WTC11 (cell line): ENCODE data around the gene SMIM5.

Experiments
- CDX4 ChIP-seq: fragments of 250-450 bp; sonication (Bioruptor Pico); IDR thresholded peaks from 2 replicates; pipeline ENCODE4 v1.9.0; 2021; ENCODE audit warnings: moderate library complexity, mild to moderate bottlenecking, inconsistent platforms, borderline replicate concordance
- CREM ChIP-seq: sonication (generic); formaldehyde crosslinking; IDR thresholded peaks from 2 replicates; pipeline ENCODE4 v1.8.1; 2022; ENCODE audit warnings: mild to moderate bottlenecking, missing genetic modification reagents, moderate library complexity
- ELF4 ChIP-seq: sonication (generic); formaldehyde crosslinking; IDR thresholded peaks from 2 replicates; pipeline ENCODE4 v1.8.1; 2022; ENCODE audit warnings: low read depth, mild to moderate bottlenecking, moderate library complexity, missing genetic modification reagents
- ETV6 ChIP-seq: sonication (generic); formaldehyde crosslinking; IDR thresholded peaks from 2 replicates; pipeline ENCODE4 v1.8.1; 2022; ENCODE audit warnings: mild to moderate bottlenecking, missing genetic modification reagents
- GABPB1 ChIP-seq: sonication (generic); formaldehyde crosslinking; IDR thresholded peaks from 2 replicates; pipeline ENCODE4 v1.8.1; 2023; ENCODE audit warnings: mild to moderate bottlenecking, missing genetic modification reagents
- NFE2L1 ChIP-seq: sonication (generic); formaldehyde crosslinking; IDR thresholded peaks from 2 replicates; pipeline ENCODE4 v1.8.1; 2023; ENCODE audit warnings: missing genetic modification reagents
- PRRX2 ChIP-seq: fragments of 250-450 bp; sonication (Bioruptor Pico); IDR thresholded peaks from 2 replicates; pipeline ENCODE4 v1.8.0; 2021; ENCODE audit warnings: mild to moderate bottlenecking
- RELA ChIP-seq: sonication (generic); formaldehyde crosslinking; IDR thresholded peaks from 2 replicates; pipeline ENCODE4 v1.8.1; 2022; ENCODE audit warnings: missing genetic modification reagents, mild to moderate bottlenecking, borderline replicate concordance
- RORB ChIP-seq: fragments of 250-450 bp; sonication (Bioruptor Pico); IDR thresholded peaks from 2 replicates; pipeline ENCODE4 v1.9.0; 2021; ENCODE audit warnings: mild to moderate bottlenecking
- ZNF416 ChIP-seq: fragments of 250-450 bp; sonication (Bioruptor Pico); IDR thresholded peaks from 2 replicates; pipeline ENCODE4 v1.9.0; 2021; ENCODE audit warnings: mild to moderate bottlenecking, inconsistent platforms
- ZNF425 ChIP-seq: fragments of 250-450 bp; sonication (Bioruptor Pico); conservative IDR thresholded peaks from 2 replicates; pipeline ENCODE4 v1.9.0; 2021; ENCODE audit warnings: mild to moderate bottlenecking
- TF ChIP-seq, protein P1 (sequence below): sonication (generic); formaldehyde crosslinking; IDR thresholded peaks from 2 replicates; pipeline ENCODE4 v1.8.0; 2022; ENCODE audit warnings: mild to moderate bottlenecking, missing genetic modification reagents
- TF ChIP-seq, protein P2 (sequence below): fragments of 200-600 bp; IDR thresholded peaks from 2 replicates; pipeline ENCODE4 v1.8.0; 2022; ENCODE audit warnings: antibody characterized with exemption
- TF ChIP-seq, protein P3 (sequence below): sonication (generic); formaldehyde crosslinking; conservative IDR thresholded peaks from 2 replicates; pipeline ENCODE4 v1.8.1; 2023; ENCODE audit warnings: mild to moderate bottlenecking, low read depth, missing genetic modification reagents, moderate library complexity

DNA sequence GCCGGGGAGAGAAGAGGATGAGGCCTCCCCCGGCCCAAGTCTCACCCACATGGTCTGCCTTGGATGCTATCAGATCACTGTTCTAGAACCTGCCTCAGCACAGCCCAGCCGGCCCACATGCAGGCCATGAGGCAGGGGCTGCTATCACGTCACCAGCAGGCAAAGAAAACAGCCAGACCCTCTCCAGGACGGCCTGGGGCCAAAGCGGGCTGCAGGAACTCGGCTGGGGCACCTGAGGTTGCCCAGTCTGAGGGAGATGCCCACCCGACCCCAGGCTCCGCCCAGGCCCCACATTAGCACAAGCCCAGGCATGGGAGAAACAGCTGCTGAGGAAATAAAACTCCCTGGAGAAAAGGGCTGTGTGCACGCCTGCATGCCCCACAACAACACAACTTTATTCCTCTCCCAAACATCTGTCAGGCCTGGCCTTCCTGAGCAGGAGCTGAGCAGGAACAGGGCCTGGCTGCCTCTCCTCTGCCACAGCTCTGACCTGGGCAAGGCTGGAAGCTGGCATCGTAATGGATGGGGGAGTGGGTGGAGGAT lies 6.7 kb upstream of the SMIM5 start:
- no peak for TF ChIP-seq GABPB1 (CRISPR knock-in tag)
- no peak for TF ChIP-seq ZNF425 (CRISPR knock-in tag)
- TF ChIP-seq, protein P1, sequence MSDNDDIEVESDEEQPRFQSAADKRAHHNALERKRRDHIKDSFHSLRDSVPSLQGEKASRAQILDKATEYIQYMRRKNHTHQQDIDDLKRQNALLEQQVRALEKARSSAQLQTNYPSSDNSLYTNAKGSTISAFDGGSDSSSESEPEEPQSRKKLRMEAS (CRISPR knock-in tag), result no peak
- TF ChIP-seq ETV6, result no peak
- TF ChIP-seq RORB (CRISPR knock-in tag), result no peak
- TF ChIP-seq CREM (CRISPR knock-in tag), result no peak
- TF ChIP-seq, protein P2, sequence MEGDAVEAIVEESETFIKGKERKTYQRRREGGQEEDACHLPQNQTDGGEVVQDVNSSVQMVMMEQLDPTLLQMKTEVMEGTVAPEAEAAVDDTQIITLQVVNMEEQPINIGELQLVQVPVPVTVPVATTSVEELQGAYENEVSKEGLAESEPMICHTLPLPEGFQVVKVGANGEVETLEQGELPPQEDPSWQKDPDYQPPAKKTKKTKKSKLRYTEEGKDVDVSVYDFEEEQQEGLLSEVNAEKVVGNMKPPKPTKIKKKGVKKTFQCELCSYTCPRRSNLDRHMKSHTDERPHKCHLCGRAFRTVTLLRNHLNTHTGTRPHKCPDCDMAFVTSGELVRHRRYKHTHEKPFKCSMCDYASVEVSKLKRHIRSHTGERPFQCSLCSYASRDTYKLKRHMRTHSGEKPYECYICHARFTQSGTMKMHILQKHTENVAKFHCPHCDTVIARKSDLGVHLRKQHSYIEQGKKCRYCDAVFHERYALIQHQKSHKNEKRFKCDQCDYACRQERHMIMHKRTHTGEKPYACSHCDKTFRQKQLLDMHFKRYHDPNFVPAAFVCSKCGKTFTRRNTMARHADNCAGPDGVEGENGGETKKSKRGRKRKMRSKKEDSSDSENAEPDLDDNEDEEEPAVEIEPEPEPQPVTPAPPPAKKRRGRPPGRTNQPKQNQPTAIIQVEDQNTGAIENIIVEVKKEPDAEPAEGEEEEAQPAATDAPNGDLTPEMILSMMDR, result no peak
- no peak for TF ChIP-seq ELF4 (CRISPR knock-in tag)
- no peak for TF ChIP-seq PRRX2 (CRISPR knock-in tag)
- TF ChIP-seq CDX4 (CRISPR knock-in tag), result no peak
- no peak for TF ChIP-seq NFE2L1 (CRISPR knock-in tag)
- no peak for TF ChIP-seq RELA (CRISPR knock-in tag)
- TF ChIP-seq, protein P3, sequence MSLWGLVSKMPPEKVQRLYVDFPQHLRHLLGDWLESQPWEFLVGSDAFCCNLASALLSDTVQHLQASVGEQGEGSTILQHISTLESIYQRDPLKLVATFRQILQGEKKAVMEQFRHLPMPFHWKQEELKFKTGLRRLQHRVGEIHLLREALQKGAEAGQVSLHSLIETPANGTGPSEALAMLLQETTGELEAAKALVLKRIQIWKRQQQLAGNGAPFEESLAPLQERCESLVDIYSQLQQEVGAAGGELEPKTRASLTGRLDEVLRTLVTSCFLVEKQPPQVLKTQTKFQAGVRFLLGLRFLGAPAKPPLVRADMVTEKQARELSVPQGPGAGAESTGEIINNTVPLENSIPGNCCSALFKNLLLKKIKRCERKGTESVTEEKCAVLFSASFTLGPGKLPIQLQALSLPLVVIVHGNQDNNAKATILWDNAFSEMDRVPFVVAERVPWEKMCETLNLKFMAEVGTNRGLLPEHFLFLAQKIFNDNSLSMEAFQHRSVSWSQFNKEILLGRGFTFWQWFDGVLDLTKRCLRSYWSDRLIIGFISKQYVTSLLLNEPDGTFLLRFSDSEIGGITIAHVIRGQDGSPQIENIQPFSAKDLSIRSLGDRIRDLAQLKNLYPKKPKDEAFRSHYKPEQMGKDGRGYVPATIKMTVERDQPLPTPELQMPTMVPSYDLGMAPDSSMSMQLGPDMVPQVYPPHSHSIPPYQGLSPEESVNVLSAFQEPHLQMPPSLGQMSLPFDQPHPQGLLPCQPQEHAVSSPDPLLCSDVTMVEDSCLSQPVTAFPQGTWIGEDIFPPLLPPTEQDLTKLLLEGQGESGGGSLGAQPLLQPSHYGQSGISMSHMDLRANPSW (CRISPR knock-in tag), result no peak
- TF ChIP-seq ZNF416 (CRISPR knock-in tag), result no peak
